H9 (cell line): Measurements from ENCODE around the gene RTL5. TPM values are rescaled to one million over a fixed set of nuclear protein-coding genes. Genes with fewer than 3 reads are reported as not detected.

ENCODE experiments used
- DNase-seq: peaks from one replicate; pipeline ENCODE4 v3.0.0-alpha.2; 2017
- H2AFZ ChIP-seq: one replicate; pipeline ENCODE4 v1.6.1; 2013; ENCODE audit warnings: mild to moderate bottlenecking, low read length, control low read depth, moderate library complexity
- H2AK5ac ChIP-seq: 2 replicates; pipeline ENCODE4 v1.6.1; 2013; ENCODE audit warnings: low read length, control low read depth, mixed read lengths; ENCODE audit not compliant: insufficient read length
- H2BK120ac ChIP-seq: one replicate; pipeline ENCODE4 v1.6.1; 2013; ENCODE audit warnings: low read depth, mild to moderate bottlenecking, low read length, control low read depth, inconsistent platforms; ENCODE audit not compliant: poor library complexity, severe bottlenecking
- H2BK12ac ChIP-seq: 2 replicates; pipeline ENCODE4 v1.6.1; 2013; ENCODE audit warnings: low read length, control low read depth, mixed read lengths, low read depth; ENCODE audit not compliant: insufficient read length
- H2BK15ac ChIP-seq: 2 replicates; pipeline ENCODE4 v1.6.1; 2013; ENCODE audit warnings: low read depth, low read length, control low read depth
- H2BK20ac ChIP-seq: one replicate; pipeline ENCODE4 v1.6.1; 2013; ENCODE audit warnings: low read depth, mild to moderate bottlenecking, low read length, control low read depth, inconsistent platforms; ENCODE audit not compliant: poor library complexity, severe bottlenecking
- H2BK5ac ChIP-seq: 2 replicates; pipeline ENCODE4 v1.6.1; 2013; ENCODE audit warnings: low read length, control low read depth, mixed read lengths; ENCODE audit not compliant: insufficient read length
- H3K14ac ChIP-seq: 2 replicates; pipeline ENCODE4 v1.6.1; 2013; ENCODE audit warnings: low read length, control low read depth; ENCODE audit not compliant: insufficient read depth
- H3K18ac ChIP-seq: 2 replicates; pipeline ENCODE4 v1.6.1; 2013; ENCODE audit warnings: low read depth, mild to moderate bottlenecking, mixed read lengths, low read length, control low read depth; ENCODE audit not compliant: insufficient read length
- H3K23ac ChIP-seq: 2 replicates; pipeline ENCODE4 v1.6.1; 2013; ENCODE audit warnings: low read length, control low read depth, mixed read lengths, low read depth; ENCODE audit not compliant: insufficient read length
- H3K23me2 ChIP-seq: 2 replicates; pipeline ENCODE4 v1.6.1; 2013; ENCODE audit warnings: low read depth, mild to moderate bottlenecking, mixed read lengths, low read length, control low read depth; ENCODE audit not compliant: insufficient read length, poor library complexity, severe bottlenecking
- H3K27ac ChIP-seq: 2 replicates; pipeline ENCODE4 v1.5.1; 2013; ENCODE audit warnings: low read length, control low read depth, mixed read lengths, low read depth; ENCODE audit not compliant: insufficient read length
- H3K27me3 ChIP-seq: 2 replicates; pipeline ENCODE4 v1.6.1; 2013; ENCODE audit warnings: low read length, control low read depth, inconsistent platforms; ENCODE audit not compliant: insufficient read depth
- H3K4ac ChIP-seq: 2 replicates; pipeline ENCODE4 v1.6.1; 2013; ENCODE audit warnings: low read depth, mild to moderate bottlenecking, control low read depth, inconsistent platforms, low read length, moderate library complexity
- H3K4me1 ChIP-seq: 2 replicates; pipeline ENCODE4 v1.6.1; 2013; ENCODE audit warnings: low read length, control low read depth, inconsistent platforms; ENCODE audit not compliant: insufficient read depth
- H3K4me2 ChIP-seq: 2 replicates; pipeline ENCODE4 v1.6.1; 2013; ENCODE audit warnings: low read length, control low read depth, mixed read lengths; ENCODE audit not compliant: insufficient read length, insufficient read depth
- H3K56ac ChIP-seq: 2 replicates; pipeline ENCODE4 v1.6.1; 2013; ENCODE audit warnings: low read depth, mild to moderate bottlenecking, mixed read lengths, low read length, control low read depth; ENCODE audit not compliant: insufficient read length
- H3K79me1 ChIP-seq: 2 replicates; pipeline ENCODE4 v1.6.1; 2013; ENCODE audit warnings: low read depth, mild to moderate bottlenecking, moderate library complexity, low read length, control low read depth, inconsistent platforms; ENCODE audit not compliant: insufficient read depth, poor library complexity, severe bottlenecking
- H3K79me2 ChIP-seq: 2 replicates; pipeline ENCODE4 v1.6.1; 2013; ENCODE audit warnings: low read length, control low read depth, inconsistent platforms; ENCODE audit not compliant: insufficient read depth
- H3K9ac ChIP-seq: 2 replicates; pipeline ENCODE4 v1.6.1; 2013; ENCODE audit warnings: low read length, control low read depth, mixed read lengths; ENCODE audit not compliant: insufficient read length; ENCODE audit errors: extremely low read depth
- H3K9me3 ChIP-seq: one replicate; pipeline ENCODE4 v1.6.1; 2013; ENCODE audit warnings: low read depth, low read length, inconsistent platforms; ENCODE audit not compliant: control insufficient read depth
- H3T11ph ChIP-seq: one replicate; pipeline ENCODE4 v1.6.1; 2013; ENCODE audit warnings: mild to moderate bottlenecking, low read length, control low read depth, inconsistent platforms
- H4K20me1 ChIP-seq: one replicate; pipeline ENCODE4 v1.6.1; 2013; ENCODE audit not compliant: control insufficient read depth, insufficient read length, insufficient read depth
- H4K5ac ChIP-seq: 2 replicates; pipeline ENCODE4 v1.6.1; 2013; ENCODE audit warnings: low read depth, mild to moderate bottlenecking, mixed read lengths, low read length, control low read depth; ENCODE audit not compliant: insufficient read length
- H4K8ac ChIP-seq: replicated peaks from 2 replicates; pipeline ENCODE4 v1.6.1; 2013; ENCODE audit warnings: low read length, control low read depth, mixed read lengths, low read depth; ENCODE audit not compliant: insufficient read length
- H4K91ac ChIP-seq: 2 replicates; pipeline ENCODE4 v1.6.1; 2013; ENCODE audit warnings: low read depth, mild to moderate bottlenecking, moderate library complexity, mixed read lengths, low read length, control low read depth; ENCODE audit not compliant: insufficient read length
- H3K27ac Mint-ChIP-seq, 3 experiments: 2 replicates in 2 of 3; 3 replicates in 1 of 3; pipeline ENCODE4 v1.8.0; 2020 to 2021; ENCODE audit warnings: mixed read lengths in 3 of 3, mild to moderate bottlenecking in 1 of 3, moderate library complexity in 1 of 3
- H3K27me3 Mint-ChIP-seq: 2 replicates; pipeline ENCODE4 v1.8.0; 2021; ENCODE audit warnings: low read depth, mild to moderate bottlenecking, moderate library complexity, mixed read lengths
- H3K36me3 Mint-ChIP-seq, 3 experiments: 2 replicates in 2 of 3; 3 replicates in 1 of 3; pipeline ENCODE4 v1.8.0; 2020 to 2021; ENCODE audit warnings: low read depth in 3 of 3, mixed read lengths in 3 of 3; ENCODE audit not compliant: insufficient read depth in 1 of 3
- H3K4me1 Mint-ChIP-seq, 2 experiments: 2 replicates each; pipeline ENCODE4 v1.8.0; 2020; ENCODE audit warnings: mixed read lengths in 2 of 2
- H3K4me3 Mint-ChIP-seq, 2 experiments: 2 replicates in 1 of 2; 3 replicates in 1 of 2; pipeline ENCODE4 v1.8.0; 2020 to 2021; ENCODE audit warnings: mild to moderate bottlenecking in 2 of 2, mixed read lengths in 2 of 2, moderate library complexity in 1 of 2
- H3K9me3 Mint-ChIP-seq, 2 experiments: 2 replicates in 1 of 2; 3 replicates in 1 of 2; pipeline ENCODE4 v1.8.0; 2020; ENCODE audit warnings: mild to moderate bottlenecking in 2 of 2, mixed read lengths in 2 of 2, moderate library complexity in 1 of 2
- CTCF ChIP-seq: fragments of 200-600 bp; sonication (generic); conservative IDR thresholded peaks from 3 replicates; pipeline ENCODE4 v1.8.0; 2021; ENCODE audit warnings: antibody characterized with exemption, mild to moderate bottlenecking
- WGBS: extraction: QIAGEN DNeasy Blood & Tissue Kit; methylation state at CpG from one replicate; pipeline ENCODE4 v1.1.7; 2013; ENCODE audit warnings: missing lambda C conversion rate, low lambda C conversion rate, mixed read lengths; ENCODE audit not compliant: insufficient read length; ENCODE audit errors: extremely low coverage; 5-methylcytosine and 5-hydroxymethylcytosine counted together
- total RNA-seq: library from RNA; stranded (reverse); gene quantifications from 2 replicates; pipeline ENCODE4 v1.2.1, GENCODE V29; 2021

Gene RTL5
- total RNA-seq, 1 experiment from 2014 or later = 1.2 TPM

DNA sequence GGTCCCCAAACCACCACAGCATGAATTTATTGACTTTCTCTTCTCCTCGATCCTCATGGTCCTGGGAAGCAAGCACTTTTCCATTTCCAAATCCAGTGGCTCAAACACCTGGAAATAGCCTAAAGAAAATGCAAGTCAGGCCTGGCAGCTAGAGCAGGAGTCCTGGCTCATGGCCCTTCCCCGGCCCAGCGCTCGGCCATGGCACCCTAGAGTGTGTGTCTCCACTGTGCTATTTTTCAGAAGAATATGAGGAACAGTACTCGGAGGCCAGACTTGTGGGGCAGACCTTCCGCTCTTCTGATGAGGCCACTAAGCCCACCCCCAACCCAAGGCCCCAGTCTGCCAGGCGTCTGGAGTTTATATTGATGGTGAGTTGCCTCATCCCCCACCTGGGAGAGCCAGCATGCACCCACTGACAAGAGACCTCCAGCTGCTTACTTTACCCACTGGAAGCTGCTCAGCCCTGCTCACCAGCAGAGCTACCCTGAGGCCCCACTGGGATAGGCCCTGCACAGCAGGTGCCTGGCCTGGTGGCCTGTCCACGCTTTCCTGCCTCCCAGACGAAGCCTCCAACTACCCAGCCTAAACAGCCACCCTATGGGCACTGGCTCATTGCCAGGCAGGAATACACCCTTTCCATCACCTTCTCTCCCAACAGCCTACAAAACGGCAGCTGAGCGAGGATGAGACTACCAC is 2.3 kb upstream of the RTL5 start:
- Histone ChIP-seq H2AFZ (no peak overlapping the region), H4K20me1 (no peaks in the 10 kb centered on the region), H3K79me2 (no peaks in the 10 kb centered on the region), H3K56ac (no peak overlapping the region), H3K9me3 (peaks cover 43% of the 10 kb centered on the region), H4K5ac (no peak overlapping the region), H2BK120ac (no peak overlapping the region), H3K23me2 (no peaks in the 10 kb centered on the region), H2AK5ac (no peak overlapping the region), H2BK15ac (no peak overlapping the region), H2BK12ac (no peak overlapping the region), H3K27me3 (peaks cover 13% of the 10 kb centered on the region; the same call in 1 of the 2 replicates), H3K23ac (no peak overlapping the region), H3K18ac (no peak overlapping the region), H3K27ac (no peak overlapping the region), H3K9ac (no peak overlapping the region), H4K8ac (no peak overlapping the region), H4K91ac (no peak overlapping the region), H2BK5ac (no peak overlapping the region), H3K4me1 (no peaks in the 10 kb centered on the region), H3K79me1 (no peaks in the 10 kb centered on the region), H3K14ac (no peak overlapping the region), H3K4ac (no peak overlapping the region), H2BK20ac (no peak overlapping the region), H3T11ph (no peak overlapping the region), H3K4me2 (no peak overlapping the region)
- no CpG with 5 or more reads among the region's 11 CpGs for WGBS
- no peak overlapping the region for H3K4me3 Mint-ChIP-seq
- peaks cover 54% of the 10 kb centered on the region for H3K27me3 Mint-ChIP-seq
- peaks cover 73 to 75% of the 10 kb centered on the region in 2 experiments for H3K9me3 Mint-ChIP-seq
- no peak overlapping the region for H3K27ac Mint-ChIP-seq
- no peak for DNase-seq
- peaks cover 32 to 44% (median 36%) of the 10 kb centered on the region in 3 experiments for H3K36me3 Mint-ChIP-seq
- H3K4me1 Mint-ChIP-seq = peaks cover 4 to 8% of the 10 kb centered on the region in 2 experiments; a peak in 3 of 4 replicates
- no peak for TF ChIP-seq CTCF
